K562 (cell line): ENCODE measurements around the gene CCDC9. TPM values are rescaled to one million over a fixed set of nuclear protein-coding genes. Genes with fewer than 3 reads are reported as not detected.

Source experiments
- CAMTA2 ChIP-seq: fragments of 250-450 bp; sonication (Bioruptor Pico); conservative IDR thresholded peaks from 2 replicates; pipeline ENCODE4 v1.5.1; 2022
- KDM4B ChIP-seq, 2 experiments: fragments of 450-650 bp in 1 of 2; sonication (generic) in 1 of 2; IDR thresholded peaks; 2 replicates each; pipeline ENCODE4 v1.6.1; 2016 to 2017; ENCODE audit warnings: borderline replicate concordance in 2 of 2, antibody characterized with exemption in 1 of 2, low read depth in 1 of 2, mild to moderate bottlenecking in 1 of 2
- NCOA1 ChIP-seq: fragments of 450-650 bp; IDR thresholded peaks from 2 replicates; pipeline ENCODE4 v1.6.1; 2016; ENCODE audit warnings: low read depth
- NR2F6 ChIP-seq: fragments of 450-650 bp; formaldehyde crosslinking; IDR thresholded peaks from 2 replicates; pipeline ENCODE4 v1.4.0; 2020; ENCODE audit warnings: mild to moderate bottlenecking
- NRF1 ChIP-seq, 2 experiments: fragments of 450-650 bp; IDR thresholded peaks in 1 of 2; conservative IDR thresholded peaks in 1 of 2; 2 replicates each; pipeline ENCODE4 v1.6.1; 2014; ENCODE audit warnings: mild to moderate bottlenecking in 2 of 2
- PHF8 ChIP-seq: fragments of 200-600 bp; sonication (generic); IDR thresholded peaks from 2 replicates; pipeline ENCODE4 v1.6.1; 2012; ENCODE audit warnings: mixed run types, mild to moderate bottlenecking, inconsistent platforms, low read length, moderate library complexity, borderline replicate concordance
- PHTF2 ChIP-seq: fragments of 250-450 bp; sonication (Bioruptor Pico); IDR thresholded peaks from 2 replicates; pipeline ENCODE4 v1.5.0; 2021; ENCODE audit warnings: mild to moderate bottlenecking
- RBFOX2 ChIP-seq: fragments of 200-400 bp; formaldehyde crosslinking; IDR thresholded peaks from 2 replicates; pipeline ENCODE4 v1.6.1; 2017; ENCODE audit warnings: low read depth, mild to moderate bottlenecking, low read length, moderate library complexity
- ZMIZ1 ChIP-seq, 2 experiments: fragments of 150-350 bp in 1 of 2; IDR thresholded peaks; 2 replicates each; pipeline ENCODE4 v1.6.1; 2012 to 2016; ENCODE audit warnings: low read depth in 2 of 2, low read length in 2 of 2, mild to moderate bottlenecking in 1 of 2, moderate library complexity in 1 of 2
- ZNF436 ChIP-seq: fragments of 250-450, 450-650 bp; sonication (Bioruptor Pico); formaldehyde crosslinking; IDR thresholded peaks from 2 replicates; pipeline ENCODE4 v1.7.0; 2020; ENCODE audit warnings: mild to moderate bottlenecking
- ZNF57 ChIP-seq: fragments of 450-650 bp; formaldehyde crosslinking; IDR thresholded peaks from 2 replicates; pipeline ENCODE4 v1.4.0; 2020; ENCODE audit warnings: mild to moderate bottlenecking, moderate library complexity
- ZNF75A ChIP-seq: fragments of 450-650 bp; formaldehyde crosslinking; IDR thresholded peaks from 2 replicates; pipeline ENCODE4 v1.4.0; 2020; ENCODE audit warnings: mild to moderate bottlenecking
- ZNF76 ChIP-seq: fragments of 250-450 bp; sonication (Bioruptor Pico); IDR thresholded peaks from 2 replicates; pipeline ENCODE4 v1.4.0; 2020; ENCODE audit warnings: mild to moderate bottlenecking, moderate library complexity, borderline replicate concordance
- polyA plus RNA-seq, 8 experiments: library from polyadenylated mRNA; depleted of rRNA in 4 of 8; stranded (reverse) in 5 of 8; unstranded in 3 of 8; fragments of >200 nt; fragmentation: Nextera tagmentation in 2 of 8; fragmentation: Illumina TruSeq in 1 of 8; extraction: Ambion mirVana in 2 of 8; extraction: Trizol in 1 of 8; gene quantifications; 2 replicates each; pipeline versions ENCODE4 v1.2.1 to v1.2.3, GENCODE V29; 2011 to 2014; ENCODE audit warnings: inconsistent platforms in 1 of 8, missing spikeins in 1 of 8
- total RNA-seq, 7 experiments: library from RNA; depleted of rRNA in 6 of 7; stranded (reverse); fragments of >200 nt in 6 of 7; fragmentation: Illumina TruSeq in 2 of 7; extraction: Trizol in 2 of 7; gene quantifications; 2 replicates each; pipeline versions ENCODE4 v1.2.1 to v1.2.3, GENCODE V29; 2011 to 2021; ENCODE audit warnings: low replicate concordance in 1 of 7
- TF ChIP-seq, protein P1 (sequence below): sonication (generic); formaldehyde crosslinking; IDR thresholded peaks from 2 replicates; pipeline ENCODE4 v1.8.0; 2022; ENCODE audit warnings: mild to moderate bottlenecking, missing genetic modification reagents
- TF ChIP-seq, protein P2 (sequence below): fragments of 250-450 bp; sonication (Bioruptor Pico); IDR thresholded peaks from 2 replicates; pipeline ENCODE4 v1.5.0; 2021; ENCODE audit warnings: mild to moderate bottlenecking, moderate library complexity

CCDC9 gene
- total and polyA plus RNA-seq, 9 of the 15 experiments (the other 6 are each of a cell fraction or from before 2014, with no cell fraction given) = 0.23 to 38.6 (median 8.4) TPM

DNA sequence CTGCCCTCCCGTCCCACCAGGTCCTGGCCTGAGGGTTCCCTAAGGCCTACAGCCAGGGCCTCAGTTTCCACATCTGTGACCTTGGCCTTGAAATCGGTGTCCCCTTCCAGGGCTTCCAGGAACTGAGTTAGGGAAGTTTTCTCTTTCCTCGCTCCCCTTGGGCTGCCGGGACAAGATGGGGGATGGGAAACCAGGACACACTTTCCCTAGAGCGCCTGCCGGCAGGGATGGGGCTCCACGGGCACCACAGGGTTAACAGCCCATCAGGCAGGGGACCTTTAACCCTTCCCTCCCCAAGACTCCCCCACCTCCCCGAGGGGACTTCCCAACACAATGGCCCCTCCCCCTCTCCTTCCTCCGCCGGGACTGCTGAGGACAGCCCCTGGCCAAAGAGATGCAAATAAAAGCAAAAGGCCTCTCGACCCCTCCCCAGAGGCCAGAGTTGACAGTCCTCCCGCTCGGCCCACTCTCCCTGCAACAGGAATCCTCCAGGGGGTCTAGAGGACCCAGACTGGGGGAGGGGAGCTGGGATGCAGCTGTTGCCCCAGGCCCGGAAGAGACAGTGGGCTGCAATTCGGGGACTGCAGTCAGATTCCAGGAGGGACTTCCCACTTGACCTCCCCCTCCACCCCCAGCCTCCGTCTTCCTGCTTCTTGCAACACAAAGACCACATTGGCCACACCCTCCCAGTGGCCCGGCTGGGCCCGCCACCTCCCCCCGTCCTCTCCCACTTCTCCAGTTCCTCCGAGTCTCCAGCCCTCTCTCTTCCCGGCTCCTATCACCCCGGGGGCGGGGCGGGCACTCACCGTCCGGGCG, 28.8 kb upstream of the CCDC9 start (continued):
- TF ChIP-seq ZMIZ1 (IDR thresholded peaks at IDR 0.05; ENCODE audit: low read depth in 2 of 2, low read length in 2 of 2) (peak in 1 of 2 experiments; percentile 49; a peak in 2 of 4 replicates), PHTF2 (no peak), KDM4B (IDR thresholded peaks at IDR 0.05; ENCODE audit: borderline replicate concordance in 2 of 2, low read depth in 1 of 2) (no peak; a peak in 2 of 4 replicates), CAMTA2 (CRISPR knock-in tag) (no peak), RBFOX2 (peak; percentile 46), NR2F6 (CRISPR knock-in tag) (no peak), PHF8 (peak; percentile 20; the same call in 1 of the 2 replicates), ZNF76 (no peak), ZNF436 (CRISPR knock-in tag) (no peak), ZNF75A (CRISPR knock-in tag) (no peak), NCOA1 (peak; percentile 67; the same call in 1 of the 2 replicates), NRF1 (conservative IDR thresholded peaks at IDR 0.05 in 1 of 2, IDR thresholded peaks at IDR 0.05 in 1 of 2) (no peak), ZNF57 (CRISPR knock-in tag) (no peak)
- TF ChIP-seq, protein P1, sequence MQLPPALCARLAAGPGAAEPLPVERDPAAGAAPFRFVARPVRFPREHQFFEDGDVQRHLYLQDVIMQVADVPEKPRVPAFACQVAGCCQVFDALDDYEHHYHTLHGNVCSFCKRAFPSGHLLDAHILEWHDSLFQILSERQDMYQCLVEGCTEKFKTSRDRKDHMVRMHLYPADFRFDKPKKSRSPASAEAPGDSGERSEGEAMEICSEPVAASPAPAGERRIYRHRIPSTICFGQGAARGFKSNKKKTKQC (CRISPR knock-in tag) = no peak; the same call in 1 of the 2 replicates
- TF ChIP-seq, protein P2, sequence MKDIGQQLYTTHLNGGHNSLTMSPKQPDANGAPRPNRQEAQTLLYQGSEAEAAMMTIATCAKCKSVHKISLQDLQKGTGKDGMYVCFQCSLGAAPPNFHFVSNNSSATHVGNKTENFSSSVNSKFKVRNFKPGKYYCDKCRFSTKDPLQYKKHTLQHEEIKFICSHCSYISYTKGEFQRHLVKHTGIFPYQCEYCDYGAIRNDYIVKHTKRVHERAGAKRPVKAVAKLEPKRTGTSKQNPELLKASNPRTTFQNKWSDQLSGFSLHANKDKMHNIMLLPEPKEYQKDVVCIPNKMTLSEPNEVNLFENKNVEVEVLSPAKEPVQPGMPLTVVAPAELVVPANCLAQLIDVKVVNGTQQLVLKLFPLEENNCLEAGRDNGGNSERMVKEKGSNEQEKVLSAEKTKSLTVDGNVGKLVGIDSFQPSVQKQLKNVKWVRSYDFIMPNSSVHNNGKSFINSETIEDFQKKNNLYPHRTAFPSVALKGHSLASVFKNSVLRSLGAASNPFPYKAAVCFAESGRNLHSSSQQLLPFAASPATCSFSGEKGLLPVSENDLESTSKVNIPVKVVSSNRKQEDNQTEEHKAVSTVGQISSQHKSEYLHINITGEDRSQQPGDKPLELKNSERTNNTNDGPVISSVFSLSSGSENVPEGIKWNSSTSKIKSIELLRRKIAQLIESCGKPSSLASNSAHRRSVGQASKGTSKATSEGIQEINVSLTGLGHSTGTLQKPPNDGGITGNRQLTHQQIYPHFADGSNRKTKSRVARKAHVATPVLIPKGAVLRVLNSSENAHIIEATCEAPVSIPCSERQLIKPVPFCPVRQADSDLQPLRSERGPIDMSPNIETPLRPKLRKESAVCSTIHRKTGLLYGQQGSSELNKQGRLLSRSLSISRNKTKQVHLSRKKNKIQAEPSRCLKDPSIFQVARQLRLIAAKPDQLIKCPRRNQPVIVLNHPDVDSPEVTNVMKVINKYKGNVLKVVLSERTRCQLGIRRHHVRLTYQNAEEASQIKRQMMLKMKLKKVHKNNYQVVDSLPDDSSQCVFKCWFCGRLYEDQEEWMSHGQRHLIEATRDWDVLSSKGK (CRISPR knock-in tag) = no peak
